PC-3 (cell line): ENCODE measurements around the gene SAA4.

Source experiments
- EZH2 ChIP-seq: fragments of 300-600 bp; sonication (generic); IDR thresholded peaks from one replicate; pipeline ENCODE4 v1.6.1; 2017; ENCODE audit warnings: antibody characterized with exemption, mild to moderate bottlenecking, low read length; ENCODE audit not compliant: unreplicated experiment
- TF ChIP-seq, protein P1 (sequence below): fragments of 300-600 bp; sonication (generic); conservative IDR thresholded peaks from 2 replicates; pipeline ENCODE4 v1.5.1; 2017; ENCODE audit warnings: antibody characterized with exemption, low read depth, mild to moderate bottlenecking, low read length

DNA sequence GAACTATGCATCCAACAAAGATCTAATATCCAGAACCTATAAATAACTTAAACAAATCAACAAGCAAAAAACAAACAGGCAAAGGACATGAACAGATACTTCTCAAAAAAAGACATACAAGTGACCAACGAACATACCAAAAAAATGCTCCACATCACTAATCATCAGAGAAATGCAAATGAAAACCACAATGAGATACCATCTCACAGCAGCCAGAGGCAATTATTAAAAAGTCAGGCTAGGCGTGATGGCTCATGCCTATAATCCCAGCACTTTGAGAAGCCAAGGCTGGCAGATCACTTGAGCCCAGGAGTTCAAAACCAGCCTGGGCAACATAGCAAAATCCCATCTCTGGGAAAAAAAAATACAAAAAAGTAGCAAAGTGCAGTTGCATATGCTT is 10.7 kb downstream of the SAA4 start:
- TF ChIP-seq, protein P1, sequence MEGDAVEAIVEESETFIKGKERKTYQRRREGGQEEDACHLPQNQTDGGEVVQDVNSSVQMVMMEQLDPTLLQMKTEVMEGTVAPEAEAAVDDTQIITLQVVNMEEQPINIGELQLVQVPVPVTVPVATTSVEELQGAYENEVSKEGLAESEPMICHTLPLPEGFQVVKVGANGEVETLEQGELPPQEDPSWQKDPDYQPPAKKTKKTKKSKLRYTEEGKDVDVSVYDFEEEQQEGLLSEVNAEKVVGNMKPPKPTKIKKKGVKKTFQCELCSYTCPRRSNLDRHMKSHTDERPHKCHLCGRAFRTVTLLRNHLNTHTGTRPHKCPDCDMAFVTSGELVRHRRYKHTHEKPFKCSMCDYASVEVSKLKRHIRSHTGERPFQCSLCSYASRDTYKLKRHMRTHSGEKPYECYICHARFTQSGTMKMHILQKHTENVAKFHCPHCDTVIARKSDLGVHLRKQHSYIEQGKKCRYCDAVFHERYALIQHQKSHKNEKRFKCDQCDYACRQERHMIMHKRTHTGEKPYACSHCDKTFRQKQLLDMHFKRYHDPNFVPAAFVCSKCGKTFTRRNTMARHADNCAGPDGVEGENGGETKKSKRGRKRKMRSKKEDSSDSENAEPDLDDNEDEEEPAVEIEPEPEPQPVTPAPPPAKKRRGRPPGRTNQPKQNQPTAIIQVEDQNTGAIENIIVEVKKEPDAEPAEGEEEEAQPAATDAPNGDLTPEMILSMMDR = no peak
- no peak for TF ChIP-seq EZH2
